Right renal cortex interstitium (tissue), 3 donors: ENCODE results near the gene ERC2. TPM values are rescaled to one million over a fixed set of nuclear protein-coding genes. Genes with fewer than 3 reads are reported as not detected.

Experiments
- DNase-seq, 3 donors: peaks; one replicate each; pipeline ENCODE4 v3.0.0-alpha.2; 2013; ENCODE audit warnings: low read depth in 3 of 3, low spot score in 2 of 3
- polyA plus RNA-seq, 3 donors: library from polyadenylated mRNA; unstranded; fragments of 120-200 nt; gene quantifications; one replicate each; pipeline ENCODE4 v1.2.1, GENCODE V29; 2013; ENCODE audit not compliant: insufficient read length in 3 of 3

The ERC2 gene
- polyA plus RNA-seq, 3 donors: 3.5 to 4.0 (median 3.7) TPM

GRCh38 chr3:55585856-55586255 lies 882.4 kb downstream of the ERC2 start:
- no peak for DNase-seq

- DNase-seq: no peak
These were observed 883.4 kb downstream of the ERC2 start for GRCh38 chr3:55584716-55585368.

DNA sequence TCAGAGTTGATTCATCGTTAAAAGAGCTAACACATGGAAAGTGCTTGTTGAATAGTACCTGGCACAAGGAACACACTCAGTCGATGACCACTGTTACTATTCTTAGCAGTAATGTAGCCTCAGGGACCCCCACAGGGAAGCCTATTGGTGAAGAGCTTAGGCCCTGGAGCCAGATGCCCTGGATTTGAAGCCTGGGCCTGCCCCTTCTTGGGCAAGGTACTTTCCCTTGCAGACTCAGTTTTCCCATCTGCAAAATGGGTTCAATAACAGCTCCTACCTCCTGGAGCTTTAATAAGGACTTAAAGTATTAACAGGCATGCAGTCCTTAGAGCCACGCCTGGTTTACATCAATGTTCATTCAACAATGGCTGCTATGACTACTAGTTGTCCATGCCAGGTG lies 884.2 kb downstream of the ERC2 start:
- DNase-seq: no peak

- no peak for DNase-seq
These were observed 884.8 kb downstream of the ERC2 start for GRCh38 chr3:55583475-55583874.

DNA sequence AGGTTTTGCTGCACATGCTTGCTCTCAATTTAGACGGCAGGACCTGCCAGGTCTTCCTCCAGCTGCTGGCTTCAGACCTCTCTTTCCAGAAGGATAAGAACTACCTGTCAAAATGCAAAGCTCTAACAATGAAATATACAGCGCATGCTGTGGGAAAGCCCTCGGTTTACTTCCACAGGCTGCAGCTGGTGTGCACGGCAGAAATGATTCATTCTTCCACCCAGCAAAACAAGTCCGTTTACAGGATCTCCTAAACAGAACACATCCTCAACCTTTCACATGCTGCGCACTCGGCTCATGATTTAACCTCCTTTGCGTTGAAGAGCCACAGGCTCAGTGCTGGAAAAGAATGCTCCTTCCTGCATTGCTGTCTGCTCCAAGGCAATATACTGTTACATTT lies 888.8 kb downstream of the ERC2 start:
- peak in 1 of 3 donors; percentile 71 for DNase-seq

GRCh38 chr3:55576621-55577388 lies 891.5 kb downstream of the ERC2 start:
- DNase-seq: no peak

- no peak for DNase-seq
These were observed 893.6 kb downstream of the ERC2 start for GRCh38 chr3:55574671-55575070.

- no peak for DNase-seq
These were observed 895.5 kb downstream of the ERC2 start for GRCh38 chr3:55572816-55573215.

GRCh38 chr3:55571913-55572312 lies 896.4 kb downstream of the ERC2 start:
- no peak for DNase-seq

GRCh38 chr3:55571216-55571813 lies 897.0 kb downstream of the ERC2 start:
- no peak for DNase-seq

DNA sequence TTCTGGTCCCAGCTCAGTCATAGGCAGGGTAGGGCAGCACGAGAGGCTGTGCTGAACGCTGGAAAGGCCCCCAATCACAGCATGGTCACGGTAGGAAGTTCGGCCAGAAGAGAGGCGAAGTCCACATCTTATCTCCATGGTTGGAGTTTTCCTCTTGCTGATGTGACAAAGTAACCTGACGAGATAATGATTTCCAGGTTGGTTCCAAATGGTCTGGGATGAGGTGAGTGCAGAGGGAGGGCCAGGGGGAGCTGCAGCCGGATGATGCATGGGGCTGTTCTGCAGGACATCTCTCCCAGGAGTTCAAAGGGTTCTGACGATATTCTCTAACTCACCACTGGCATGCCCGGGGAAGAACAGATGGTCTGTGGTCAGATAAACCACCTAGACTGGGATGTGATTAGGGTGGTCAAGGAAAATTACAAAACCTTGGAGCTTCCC lies 898.0 kb downstream of the ERC2 start:
- DNase-seq: no peak

DNA sequence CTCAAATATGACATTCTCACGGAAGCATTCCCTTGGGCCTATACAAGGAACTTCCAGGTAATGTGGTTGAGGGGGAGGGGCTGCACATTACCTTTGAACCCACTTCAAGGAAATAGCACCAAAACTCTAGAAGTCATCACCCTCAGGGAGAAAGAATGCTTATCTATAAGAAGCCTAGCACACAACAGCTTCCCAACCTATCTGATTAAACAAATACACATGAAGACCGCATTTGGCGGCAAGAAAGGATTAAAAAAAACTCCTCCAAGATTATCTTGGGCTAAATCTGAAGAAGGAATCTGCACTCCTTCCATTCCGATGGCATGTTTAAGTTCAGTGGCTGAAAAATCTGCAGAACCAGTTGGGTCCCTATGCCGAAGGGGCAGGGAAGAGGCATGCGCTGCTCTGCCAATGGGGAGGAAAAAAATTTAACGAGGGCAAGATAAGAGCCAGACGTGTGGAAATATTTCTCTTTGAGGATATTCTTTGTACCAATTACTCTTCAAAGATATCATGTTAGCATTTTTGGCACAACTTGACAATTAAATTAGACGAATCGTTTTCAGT lies 899.2 kb downstream of the ERC2 start:
- DNase-seq: no peak

DNA sequence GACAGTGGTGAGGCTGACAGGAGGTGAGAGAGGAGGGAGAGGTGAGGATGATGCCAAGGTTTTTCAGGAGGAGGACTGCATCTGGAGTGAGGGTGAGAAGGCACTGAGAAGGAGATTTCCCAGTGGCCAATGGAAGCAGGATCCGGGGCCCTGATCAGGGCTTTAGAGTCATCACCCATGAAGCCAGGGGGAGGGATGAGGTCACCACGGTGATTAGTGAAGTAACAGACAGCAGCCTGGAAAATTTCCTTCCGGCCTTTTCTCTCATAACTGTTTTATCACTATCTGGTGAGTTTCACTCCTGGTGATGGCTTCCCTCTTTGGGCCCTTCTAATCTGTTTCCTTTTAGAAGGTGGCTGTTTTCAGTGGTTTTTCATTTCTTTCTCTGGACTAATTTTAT lies 900.7 kb downstream of the ERC2 start:
- no peak for DNase-seq

GRCh38 chr3:55567121-55567520 lies 901.1 kb downstream of the ERC2 start:
- DNase-seq: no peak

- DNase-seq: no peak
These were observed 902.7 kb downstream of the ERC2 start for GRCh38 chr3:55565521-55565920.

DNA sequence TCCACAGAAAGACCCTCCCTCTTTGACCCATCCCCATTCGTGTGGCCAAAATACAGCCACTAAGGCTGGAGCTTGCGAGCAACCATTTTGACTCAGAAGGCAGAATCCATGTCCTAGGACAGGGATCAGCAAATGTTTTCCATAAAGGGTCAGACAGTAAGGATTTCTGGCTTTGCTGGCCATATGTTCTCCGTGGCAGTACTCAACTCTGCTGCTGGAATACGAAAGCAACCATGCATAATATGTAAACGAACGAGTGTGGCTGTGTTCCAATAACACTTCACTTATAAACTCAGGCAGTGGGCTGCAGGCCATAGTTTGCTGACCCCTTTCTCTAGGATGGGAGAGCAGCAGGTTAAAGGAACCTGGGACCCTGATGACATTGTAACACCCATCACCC lies 903.5 kb downstream of the ERC2 start:
- no peak for DNase-seq

DNA sequence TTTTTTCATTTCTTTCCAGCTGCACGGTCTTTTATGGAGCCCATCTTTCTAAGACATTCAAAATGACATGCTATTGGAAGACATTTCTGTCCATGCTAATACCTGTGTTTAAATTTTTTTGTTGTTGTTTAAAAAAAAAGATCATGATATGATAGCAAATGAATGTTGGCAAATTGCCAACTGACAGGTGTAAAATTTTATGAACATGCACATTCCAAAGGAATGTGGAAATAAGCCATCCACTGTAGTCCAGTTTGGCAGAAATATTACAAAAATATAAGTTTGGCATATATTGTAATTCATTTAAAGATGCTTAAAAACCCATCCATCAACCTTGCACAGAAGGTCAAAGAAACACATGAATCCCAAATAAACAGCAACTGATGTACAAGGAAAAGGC lies 905.6 kb downstream of the ERC2 start:
- no peak for DNase-seq

DNA sequence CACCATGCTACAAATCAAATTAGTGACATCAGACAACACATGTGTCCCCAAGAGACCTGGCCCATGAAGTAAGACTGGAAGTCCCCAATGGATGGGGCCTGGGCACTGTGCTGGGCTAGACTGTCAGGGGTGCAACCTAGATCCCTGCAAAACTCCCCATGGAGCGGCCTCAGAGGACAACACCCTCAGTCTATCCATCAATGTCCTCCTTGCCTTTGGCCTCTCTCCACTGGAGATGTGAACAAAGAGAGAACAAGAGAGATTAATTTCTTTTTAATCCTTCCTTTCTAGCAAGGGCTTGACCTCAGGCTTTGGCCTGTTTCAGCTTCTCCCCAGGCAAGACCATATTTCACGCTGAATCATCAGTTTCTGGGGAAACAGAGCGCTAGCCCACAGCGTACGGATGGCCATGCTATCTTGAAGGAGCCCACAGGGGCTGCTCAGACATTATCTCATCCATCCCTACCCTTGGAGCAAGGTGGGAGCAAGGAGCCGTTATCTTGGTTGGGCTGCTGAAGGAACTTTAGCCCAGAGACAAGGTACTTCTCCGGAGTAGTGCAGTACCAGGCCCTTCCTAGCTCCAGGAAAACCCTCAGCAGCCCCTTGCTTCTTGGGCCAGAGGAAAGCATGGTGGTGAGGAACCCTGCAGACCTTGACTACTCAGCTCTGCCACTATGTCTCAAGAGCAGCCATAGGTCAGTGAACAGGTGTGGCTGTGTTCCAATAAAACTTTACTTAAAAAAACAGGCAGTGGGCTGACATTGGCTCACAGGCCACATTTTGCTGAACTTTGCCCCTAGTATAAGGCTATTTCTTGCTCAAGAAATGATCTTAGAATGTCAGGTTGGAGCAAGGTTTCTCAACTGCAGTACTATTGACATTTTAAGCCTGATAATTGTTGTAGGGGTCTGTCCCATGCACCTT lies 908.5 kb downstream of the ERC2 start:
- no peak for DNase-seq

GRCh38 chr3:55558316-55558715 lies 910.0 kb downstream of the ERC2 start:
- DNase-seq: no peak

DNA sequence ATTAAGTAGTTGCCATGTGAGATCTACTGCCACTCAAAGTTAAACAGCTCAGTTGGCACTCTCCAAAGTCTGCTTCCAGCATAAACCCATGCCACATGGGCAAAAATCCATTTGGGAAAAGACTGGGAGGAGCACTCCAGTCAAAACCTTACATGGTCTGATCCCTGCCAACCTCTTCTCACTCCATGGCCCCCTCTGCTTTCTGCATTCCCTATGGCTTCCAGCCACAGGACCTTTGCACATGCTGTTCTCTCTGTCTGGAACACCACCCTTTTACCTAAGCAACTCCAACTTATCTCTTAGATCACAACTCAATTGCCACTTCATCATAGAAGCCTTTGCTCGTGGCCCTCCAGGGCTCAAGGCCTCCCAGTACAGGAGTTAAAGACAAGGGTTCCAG lies 910.7 kb downstream of the ERC2 start:
- DNase-seq: no peak
